Frontal cortex (tissue), 1 donor: ENCODE data around the gene DCTN3. TPM values are rescaled to one million over a fixed set of nuclear protein-coding genes. Genes with fewer than 3 reads are reported as not detected.

Experiments used
- small RNA-seq: library from RNA; depleted of rRNA; stranded (forward); fragments of <200 nt; gene quantifications from one replicate; pipeline ENCODE3, GENCODE V24; 2014
- total RNA-seq: library from RNA; depleted of rRNA; stranded (reverse); fragments of >200 nt; gene quantifications from one replicate; pipeline ENCODE4 v1.2.3, GENCODE V29; 2014

The DCTN3 gene
- total RNA-seq, 1 donor from 2014 or later, result 165 TPM

Small RNA genes lying within 50 kb of the gene (small RNA-seq; reads per million reads assigned to genes)
- gene CCL27, result not detected

Other genes starting within 250 kb of the DCTN3 start
- 2.4 TPM for gene MYORG, start 243.6 kb downstream of the DCTN3 start, total RNA-seq
- 22.4 TPM for gene FAM219A, start 161.9 kb downstream of the DCTN3 start, total RNA-seq
- 1.2 TPM for gene DNAI1, start 161.7 kb downstream of the DCTN3 start, total RNA-seq
- gene ENHO, start 97.5 kb downstream of the DCTN3 start, total RNA-seq, result 53.4 TPM
- 9.8 TPM for gene CNTFR, start 30.8 kb downstream of the DCTN3 start, total RNA-seq
- gene RPP25L, start 8.4 kb downstream of the DCTN3 start, total RNA-seq, result 6.1 TPM
- 0.82 TPM for gene ARID3C, start 8.6 kb upstream of the DCTN3 start, total RNA-seq
- gene SIGMAR1, start 17.3 kb upstream of the DCTN3 start, total RNA-seq, result 20.8 TPM
- 29.3 TPM for gene GALT, start 26.2 kb upstream of the DCTN3 start, total RNA-seq
- gene IL11RA, start 31.7 kb upstream of the DCTN3 start, total RNA-seq, result 5.3 TPM
- 0.41 TPM for gene CCL27, start 42.2 kb upstream of the DCTN3 start, total RNA-seq
- not detected for gene CCL19, start 70.8 kb upstream of the DCTN3 start, total RNA-seq
- gene CCL21, start 89.6 kb upstream of the DCTN3 start, total RNA-seq, result not detected